ENCODE data around the gene MCFD2. TPM values are rescaled to one million over a fixed set of nuclear protein-coding genes. Genes with fewer than 3 reads are reported as not detected.

MCFD2 gene
- total and polyA plus RNA-seq, 8 donors = 20.1 to 180 (median 101) TPM

DNA sequence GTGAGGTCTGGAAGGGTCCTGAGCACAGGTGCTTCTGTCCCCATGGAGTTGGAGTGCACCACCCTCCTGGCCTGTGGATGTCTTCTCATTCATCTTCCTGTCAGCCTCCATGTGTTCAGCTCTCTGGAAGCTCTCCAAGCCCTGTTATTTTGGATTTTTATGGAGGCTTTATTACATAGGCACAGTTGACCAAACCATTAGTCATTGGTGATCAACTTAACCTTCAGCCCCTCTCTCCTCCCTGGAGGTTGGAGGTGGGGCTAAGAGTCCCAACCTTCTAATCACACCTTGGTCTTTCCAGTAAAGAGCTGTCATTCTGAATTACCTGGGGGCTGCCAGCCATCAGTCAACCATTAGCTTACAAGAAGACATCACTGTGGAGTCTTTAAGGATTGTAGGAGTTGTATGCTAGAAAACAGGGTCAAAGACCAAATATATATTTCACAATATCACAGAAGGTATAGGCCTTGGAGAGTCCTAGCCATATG lies 7.5 kb upstream of the MCFD2 start:
- FAIRE-seq (no peak), DNase-seq (no peak), ATAC-seq (no peak)
- H3K4me1 ChIP-seq = no peaks in the 10 kb centered on the region
- H3K27ac ChIP-seq = no peak overlapping the region
- H3K4me3 ChIP-seq = no peak overlapping the region
- H3K27me3 ChIP-seq = no peaks in the 10 kb centered on the region
- intact Hi-C loops (cut with DNase I) = no loop called here
- no peak for TF ChIP-seq CTCF (IDR thresholded peaks at IDR 0.05)
- H3K9me3 ChIP-seq = no peaks in the 10 kb centered on the region
- no peaks in the 10 kb centered on the region for H3K36me3 ChIP-seq

- FAIRE-seq = no peak
- intact Hi-C loops (cut with DNase I) = no loop called here
These were observed 7.0 kb upstream of the MCFD2 start for GRCh38 chr2:46922606-46923005.

DNA sequence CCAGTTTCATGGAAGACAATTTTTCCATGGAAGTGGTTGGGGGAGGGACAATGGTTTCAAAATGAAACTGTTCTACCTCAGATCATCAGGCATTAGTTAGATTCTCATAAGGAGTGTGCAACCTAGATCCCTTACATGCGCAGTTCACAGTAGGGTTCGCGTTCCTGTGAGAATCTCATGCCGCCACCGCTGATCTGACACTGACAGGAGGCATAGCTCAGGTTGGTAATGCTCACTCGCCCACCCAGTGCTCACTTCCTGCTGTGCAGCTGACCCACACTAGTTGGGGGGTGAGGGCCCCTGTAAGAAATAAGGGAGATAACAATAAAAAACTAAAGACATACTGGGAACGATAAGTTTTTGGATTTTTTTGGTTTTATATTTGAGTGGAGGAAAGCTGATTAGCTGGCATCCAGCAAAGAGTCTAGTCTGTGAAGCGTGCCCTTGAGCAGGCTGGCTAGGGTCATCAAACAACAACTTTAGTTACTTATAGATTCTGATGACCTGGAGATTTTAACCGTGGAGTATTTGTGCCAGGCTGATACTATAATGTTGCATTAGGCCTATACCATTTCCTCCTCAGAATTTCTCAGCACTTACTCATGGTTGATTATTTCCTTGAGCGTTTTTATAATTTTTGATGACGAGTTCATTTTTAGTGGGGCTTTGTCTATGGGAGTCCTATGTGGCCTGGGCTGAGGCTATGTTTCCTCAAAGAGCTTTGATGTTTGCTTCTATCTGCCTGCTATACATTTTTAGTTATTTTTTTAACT lies 6.3 kb upstream of the MCFD2 start:
- H3K4me1 ChIP-seq = peaks cover 0 to 3% (median 0%) of the 10 kb centered on the region in 3 donors
- TF ChIP-seq CTCF (IDR thresholded peaks at IDR 0.05) = no peak
- no peak for FAIRE-seq
- WGBS, 2 donors = 82% methylated on average over 11 of the region's 11 CpGs
- H3K27me3 ChIP-seq = no peaks in the 10 kb centered on the region
- no peak overlapping the region for H3K4me3 ChIP-seq
- no peak for DNase-seq
- H3K9me3 ChIP-seq = no peaks in the 10 kb centered on the region
- intact Hi-C loops (cut with DNase I) = no loop called here
- ATAC-seq = no peak
- no peak overlapping the region for H3K27ac ChIP-seq
- no peaks in the 10 kb centered on the region for H3K36me3 ChIP-seq

More at GRCh38 chr2:46922606-46923005, 7.0 kb upstream of the MCFD2 start:
- DNase-seq (no peak), ATAC-seq (no peak)
- TF ChIP-seq CTCF (IDR thresholded peaks at IDR 0.05) = no peak
- Histone ChIP-seq H3K4me3 (no peak overlapping the region), H3K27me3 (no peaks in the 10 kb centered on the region), H3K36me3 (no peaks in the 10 kb centered on the region), H3K9me3 (no peaks in the 10 kb centered on the region), H3K27ac (no peak overlapping the region), H3K4me1 (no peaks in the 10 kb centered on the region)
- 85 to 90% methylated on average over 4 of the region's 4 CpGs for WGBS, 2 donors

GRCh38 chr2:46917628-46918027 lies 2.0 kb upstream of the MCFD2 start:
- Histone ChIP-seq H3K27me3 (no peaks in the 10 kb centered on the region), H3K27ac (no peak overlapping the region), H3K9me3 (no peaks in the 10 kb centered on the region), H3K36me3 (no peaks in the 10 kb centered on the region), H3K4me1 (peaks cover 0 to 17% (median 17%) of the 10 kb centered on the region in 3 donors), H3K4me3 (no peak overlapping the region)
- DNase-seq (no peak), FAIRE-seq (no peak), ATAC-seq (no peak)
- intact Hi-C loops (cut with DNase I) = loop anchor here in 1 of 3 donors (10.0 kb wide), 1 partner anchor 407 kb away; no protein-coding TSS in a partner anchor
- no peak for TF ChIP-seq CTCF (IDR thresholded peaks at IDR 0.05)

Measured in pancreas (tissue), 10 donors.